ENCODE results near the gene SELENBP1.
A peak's percentile ranks its signal among the peaks of the same experiment; 100 is the strongest.

SELENBP1 gene

GRCh38 chr1:151372058-151372934 lies at the start of gene SELENBP1:
Gene SELENBP1 (minus strand): TSS chr1:151372705. CDS start chr1:151372641, 64 bp downstream.
- Histone ChIP-seq H4K20me1 (no peaks in the 10 kb centered on the region), H3K4me3 (no peak within 1 kb of the TSS), H3K27me3 (no peaks in the 10 kb centered on the region), H3K4me2 (0 out of 2 replicates have a peak within 1 kb of the TSS, but pooled peaks have one; percentile 26), H3K36me3 (no peaks in the 10 kb centered on the region), H3K4me1 (peaks cover 31% of the 10 kb centered on the region), H3K9ac (no peak within 1 kb of the TSS), H3K9me3 (no peaks in the 10 kb centered on the region), H3K27ac (no peak within 1 kb of the TSS)
- no peak for TF ChIP-seq Cebpa-rat (IDR thresholded peaks at IDR 0.05)

- Histone ChIP-seq H3K27ac (no peak overlapping the region), H3K4me2 (no peak overlapping the region), H3K9me3 (no peaks in the 10 kb centered on the region), H4K20me1 (peaks cover 67% of the 10 kb centered on the region), H3K36me3 (peaks cover 96% of the 10 kb centered on the region), H3K9ac (no peak overlapping the region), H3K27me3 (no peaks in the 10 kb centered on the region), H3K4me1 (peaks cover 15% of the 10 kb centered on the region), H3K4me3 (no peak overlapping the region)
- no peak for TF ChIP-seq Cebpa-rat (IDR thresholded peaks at IDR 0.05)
These were observed 47.3 kb upstream of the SELENBP1 start for GRCh38 chr1:151419819-151420218.

- peaks cover 15% of the 10 kb centered on the region for H3K4me1 ChIP-seq
- H3K4me3 ChIP-seq, result no peak overlapping the region
- peaks cover 94% of the 10 kb centered on the region for H3K36me3 ChIP-seq
- H3K27me3 ChIP-seq, result no peaks in the 10 kb centered on the region
- H3K9me3 ChIP-seq, result no peaks in the 10 kb centered on the region
- no peak overlapping the region for H3K27ac ChIP-seq
- no peak overlapping the region for H3K9ac ChIP-seq
- peaks cover 60% of the 10 kb centered on the region for H4K20me1 ChIP-seq
- TF ChIP-seq Cebpa-rat (IDR thresholded peaks at IDR 0.05), result no peak
- no peak overlapping the region for H3K4me2 ChIP-seq
These were observed 45.6 kb upstream of the SELENBP1 start for GRCh38 chr1:151418081-151418480.

- Histone ChIP-seq H3K9ac (no peak overlapping the region), H3K27me3 (no peaks in the 10 kb centered on the region), H3K4me2 (no peak overlapping the region), H3K4me1 (peaks cover 15% of the 10 kb centered on the region), H3K4me3 (no peak overlapping the region), H4K20me1 (peaks cover 52% of the 10 kb centered on the region), H3K9me3 (no peaks in the 10 kb centered on the region), H3K27ac (no peak overlapping the region), H3K36me3 (peaks cover 94% of the 10 kb centered on the region)
- TF ChIP-seq Cebpa-rat (IDR thresholded peaks at IDR 0.05), result peak; percentile 44; the same call in 1 of the 2 replicates
These were observed 43.7 kb upstream of the SELENBP1 start for GRCh38 chr1:151416231-151416630.

- Histone ChIP-seq H3K36me3 (peaks cover 98% of the 10 kb centered on the region), H4K20me1 (peaks cover 13% of the 10 kb centered on the region)
These were observed 39.4 kb upstream of the SELENBP1 start for GRCh38 chr1:151411884-151412283.

GRCh38 chr1:151408891-151409290 lies 36.4 kb upstream of the SELENBP1 start:
- peaks cover 98% of the 10 kb centered on the region for H3K36me3 ChIP-seq
- H3K4me3 ChIP-seq, result no peak overlapping the region
- H3K4me1 ChIP-seq, result no peaks in the 10 kb centered on the region
- no peak overlapping the region for H3K27ac ChIP-seq
- no peak for TF ChIP-seq Cebpa-rat (IDR thresholded peaks at IDR 0.05)
- peaks cover 26% of the 10 kb centered on the region for H4K20me1 ChIP-seq
- no peaks in the 10 kb centered on the region for H3K27me3 ChIP-seq
- H3K9me3 ChIP-seq, result no peaks in the 10 kb centered on the region
- no peak overlapping the region for H3K4me2 ChIP-seq
- no peak overlapping the region for H3K9ac ChIP-seq

More at GRCh38 chr1:151411884-151412283, 39.4 kb upstream of the SELENBP1 start:
- no peak for TF ChIP-seq Cebpa-rat (IDR thresholded peaks at IDR 0.05)
- Histone ChIP-seq H3K9me3 (no peaks in the 10 kb centered on the region), H3K4me1 (no peaks in the 10 kb centered on the region), H3K27me3 (no peaks in the 10 kb centered on the region), H3K4me2 (no peak overlapping the region), H3K4me3 (no peak overlapping the region), H3K9ac (no peak overlapping the region), H3K27ac (no peak overlapping the region)

- H3K27me3 ChIP-seq, result no peaks in the 10 kb centered on the region
- H3K9me3 ChIP-seq, result no peaks in the 10 kb centered on the region
- peaks cover 42% of the 10 kb centered on the region for H4K20me1 ChIP-seq
- no peak overlapping the region for H3K9ac ChIP-seq
- H3K4me1 ChIP-seq, result no peaks in the 10 kb centered on the region
- no peak overlapping the region for H3K4me2 ChIP-seq
- no peak overlapping the region for H3K4me3 ChIP-seq
- H3K36me3 ChIP-seq, result peaks cover 100% of the 10 kb centered on the region
- H3K27ac ChIP-seq, result no peak overlapping the region
- TF ChIP-seq Cebpa-rat (IDR thresholded peaks at IDR 0.05), result no peak
These were observed 34.8 kb upstream of the SELENBP1 start for GRCh38 chr1:151407304-151407703.

- TF ChIP-seq Cebpa-rat (IDR thresholded peaks at IDR 0.05), result no peak
- peaks cover 54% of the 10 kb centered on the region for H4K20me1 ChIP-seq
- peaks cover 5% of the 10 kb centered on the region for H3K4me1 ChIP-seq
- no peaks in the 10 kb centered on the region for H3K9me3 ChIP-seq
- no peaks in the 10 kb centered on the region for H3K27me3 ChIP-seq
- H3K4me2 ChIP-seq, result no peak overlapping the region
- H3K36me3 ChIP-seq, result peaks cover 100% of the 10 kb centered on the region
- H3K4me3 ChIP-seq, result no peak overlapping the region
- H3K27ac ChIP-seq, result no peak overlapping the region
- H3K9ac ChIP-seq, result no peak overlapping the region
These were observed 33.7 kb upstream of the SELENBP1 start for GRCh38 chr1:151406176-151406575.

GRCh38 chr1:151405187-151405951 lies 32.9 kb upstream of the SELENBP1 start:
- H3K9me3 ChIP-seq, result no peaks in the 10 kb centered on the region
- peaks cover 13% of the 10 kb centered on the region for H3K4me1 ChIP-seq
- no peak overlapping the region for H3K27ac ChIP-seq
- H3K4me2 ChIP-seq, result no peak overlapping the region
- H4K20me1 ChIP-seq, result peaks cover 62% of the 10 kb centered on the region
- H3K36me3 ChIP-seq, result peaks cover 100% of the 10 kb centered on the region
- H3K9ac ChIP-seq, result no peak overlapping the region
- no peaks in the 10 kb centered on the region for H3K27me3 ChIP-seq
- H3K4me3 ChIP-seq, result no peak overlapping the region
- no peak for TF ChIP-seq Cebpa-rat (IDR thresholded peaks at IDR 0.05)

GRCh38 chr1:151403612-151404011 lies 31.1 kb upstream of the SELENBP1 start:
- no peak overlapping the region for H3K4me3 ChIP-seq
- H3K27ac ChIP-seq, result no peak overlapping the region
- peaks cover 84% of the 10 kb centered on the region for H3K36me3 ChIP-seq
- no peaks in the 10 kb centered on the region for H3K27me3 ChIP-seq
- H3K9ac ChIP-seq, result no peak overlapping the region
- H3K4me1 ChIP-seq, result peaks cover 17% of the 10 kb centered on the region
- H3K4me2 ChIP-seq, result no peak overlapping the region
- no peak for TF ChIP-seq Cebpa-rat (IDR thresholded peaks at IDR 0.05)
- H3K9me3 ChIP-seq, result no peaks in the 10 kb centered on the region
- peaks cover 71% of the 10 kb centered on the region for H4K20me1 ChIP-seq

All from BLaER1 (cell line).